ENCODE measurements around the gene OLFML2B. TPM values are rescaled to one million over a fixed set of nuclear protein-coding genes. Genes with fewer than 3 reads are reported as not detected.

Gene OLFML2B
- total RNA-seq, 1 donor from 2014 or later, result 17.5 TPM

- intact Hi-C loops (cut with DNase I), result no loop called here
- DNase-seq (no peak), ATAC-seq (no peak)
- Histone ChIP-seq H3K4me3 (no peak overlapping the region), H3K27me3 (no peaks in the 10 kb centered on the region), H3K9me3 (no peaks in the 10 kb centered on the region), H3K36me3 (no peaks in the 10 kb centered on the region), H3K27ac (no peak overlapping the region), H3K4me1 (peaks cover 5% of the 10 kb centered on the region)
- no peak for TF ChIP-seq CTCF (IDR thresholded peaks at IDR 0.05)
Measured at GRCh38 chr1:161970633-161971032, 53.0 kb downstream of the OLFML2B start.

- intact Hi-C loops (cut with DNase I), result no loop called here
- Histone ChIP-seq H3K27ac (no peak overlapping the region), H3K4me1 (peaks cover 5% of the 10 kb centered on the region), H3K9me3 (no peaks in the 10 kb centered on the region), H3K4me3 (no peak overlapping the region), H3K27me3 (no peaks in the 10 kb centered on the region), H3K36me3 (no peaks in the 10 kb centered on the region)
- ATAC-seq, result no peak
- no peak for TF ChIP-seq CTCF (IDR thresholded peaks at IDR 0.05)
- no peak for DNase-seq
Measured at GRCh38 chr1:161970036-161970435, 53.6 kb downstream of the OLFML2B start.

DNA sequence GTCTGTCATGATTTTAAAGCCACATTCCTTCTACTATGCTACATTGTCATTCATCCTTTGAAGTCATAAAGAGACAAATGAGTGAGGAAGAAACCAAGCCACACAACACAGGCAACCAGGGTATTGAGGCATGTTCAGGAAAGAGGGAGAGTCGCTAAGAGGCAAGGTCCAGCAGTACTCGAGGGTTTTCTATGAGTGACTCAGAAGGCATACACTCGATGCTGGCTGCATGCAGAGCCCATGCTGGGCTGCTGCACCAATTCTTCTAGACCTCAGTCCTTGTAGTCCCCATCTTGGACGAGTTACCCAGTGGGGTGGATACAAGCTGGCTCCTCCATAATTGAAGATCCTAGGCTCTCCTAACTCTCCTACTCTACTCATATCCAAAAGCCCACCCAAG, 57.6 kb downstream of the OLFML2B start:
- intact Hi-C loops (cut with DNase I), result no loop called here
- Histone ChIP-seq H3K27me3 (no peaks in the 10 kb centered on the region), H3K27ac (no peak overlapping the region), H3K4me1 (peaks cover 3% of the 10 kb centered on the region), H3K36me3 (peaks cover under 1% of the 10 kb centered on the region), H3K9me3 (no peaks in the 10 kb centered on the region), H3K4me3 (no peak overlapping the region)
- ATAC-seq (no peak), DNase-seq (no peak)
- no peak for TF ChIP-seq CTCF (IDR thresholded peaks at IDR 0.05)

GRCh38 chr1:161962091-161962887, 61.4 kb downstream of the OLFML2B start:
- no peak for ATAC-seq
- Histone ChIP-seq H3K36me3 (peaks cover 29% of the 10 kb centered on the region), H3K27ac (peak overlapping the region; percentile 69), H3K9me3 (no peaks in the 10 kb centered on the region), H3K4me1 (peaks cover 3% of the 10 kb centered on the region), H3K27me3 (no peaks in the 10 kb centered on the region), H3K4me3 (peak overlapping the region; percentile 34)
- TF ChIP-seq CTCF (IDR thresholded peaks at IDR 0.05), result no peak
- DNase-seq, result no peak
- intact Hi-C loops (cut with DNase I), result no loop called here

GRCh38 chr1:161958425-161958824, 65.2 kb downstream of the OLFML2B start:
- peaks cover 12% of the 10 kb centered on the region for H3K4me1 ChIP-seq
- DNase-seq (no peak), ATAC-seq (no peak)
- no peak overlapping the region for H3K27ac ChIP-seq
- intact Hi-C loops (cut with DNase I), result no loop called here
- H3K9me3 ChIP-seq, result no peaks in the 10 kb centered on the region
- H3K4me3 ChIP-seq, result no peak overlapping the region
- peaks cover 29% of the 10 kb centered on the region for H3K36me3 ChIP-seq
- TF ChIP-seq CTCF (IDR thresholded peaks at IDR 0.05), result no peak
- H3K27me3 ChIP-seq, result no peaks in the 10 kb centered on the region

Data from upper lobe of right lung (tissue), 1 donor.